Measurements from ENCODE around the gene C10orf71. TPM values are rescaled to one million over a fixed set of nuclear protein-coding genes. Genes with fewer than 3 reads are reported as not detected.

The C10orf71 gene
- total and polyA plus RNA-seq, 2 of the 8 experiments (the other 6 are each of a cell fraction or from before 2014, with no cell fraction given): not detected

DNA sequence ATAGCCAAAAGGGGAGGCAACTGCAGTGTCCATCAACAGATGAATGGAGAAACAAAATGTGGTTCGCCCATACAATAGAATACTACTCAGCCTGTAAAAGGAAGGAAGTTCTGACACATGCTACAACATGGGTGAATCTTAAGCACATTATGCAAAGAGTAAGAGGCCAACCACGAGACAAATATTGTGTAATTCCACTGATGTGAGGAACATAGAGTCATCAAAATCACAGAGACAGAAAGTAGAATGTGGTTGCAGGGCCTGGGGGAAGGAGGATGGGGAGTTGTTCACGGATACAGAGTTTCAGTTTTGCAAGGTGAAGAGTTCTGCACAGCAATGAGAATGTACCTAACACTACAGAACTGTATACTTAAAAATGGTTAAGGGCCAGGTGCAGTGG, 13.7 kb upstream of the C10orf71 start:
- no peak overlapping the region for H2AFZ ChIP-seq (ENCODE audit: low read length)
- no peak overlapping the region for H4K8ac ChIP-seq (ENCODE audit: extremely low read depth, insufficient read depth, low read length)
- ChIA-PET CTCF (ENCODE audit: partially characterized antibody) (no interaction called here), POLR2A (ENCODE audit: partially characterized antibody) (no interaction called here)
- no peak overlapping the region for H3K27ac ChIP-seq (ENCODE audit: low read depth, low read length)
- H3K9ac ChIP-seq (replicated peaks in 1 of 4; ENCODE audit: extremely low read depth in 1 of 4, low read depth in 3 of 4, low read length in 3 of 4): no peak overlapping the region
- H3K27me3 ChIP-seq (replicated peaks in 1 of 4; ENCODE audit: control insufficient read depth in 3 of 4, extremely low read depth in 1 of 4, insufficient read depth in 3 of 4, low read length in 3 of 4): no peaks in the 10 kb centered on the region
- H2AK5ac ChIP-seq (ENCODE audit: low read depth, low read length): no peak overlapping the region
- H2BK15ac ChIP-seq (ENCODE audit: low read length): no peak overlapping the region
- no peaks in the 10 kb centered on the region for H3K9me3 ChIP-seq (ENCODE audit: insufficient read depth in 2 of 2, low read depth in 1 of 2, low read length in 1 of 2)
- H4K91ac ChIP-seq (replicated peaks; ENCODE audit: insufficient read length, low read length): no peak overlapping the region
- no peak overlapping the region for H2BK20ac ChIP-seq (ENCODE audit: low read length)
- no peak for DNase-seq (ENCODE audit: low read depth in 1 of 2, low spot score in 2 of 2)
- no peaks in the 10 kb centered on the region; the same call in 1 of the 2 replicates for H3K79me1 ChIP-seq (ENCODE audit: low read depth, low read length)
- TF ChIP-seq MAFK (IDR thresholded peaks at IDR 0.05; ENCODE audit: low read depth, low read length) (no peak), NANOG (IDR thresholded peaks at IDR 0.05; ENCODE audit: insufficient read depth, low read depth, low read length, poor library complexity, severe bottlenecking) (no peak), JUN (IDR thresholded peaks at IDR 0.05; ENCODE audit: low read depth, low read length) (no peak), TAF7 (optimal IDR thresholded peaks at IDR 0.05; ENCODE audit: borderline replicate concordance, low read depth, low read length) (no peak), RXRA (IDR thresholded peaks at IDR 0.05; ENCODE audit: insufficient read depth, low read depth, low read length) (no peak), RBBP5 (IDR thresholded peaks at IDR 0.05; ENCODE audit: borderline replicate concordance, low read depth, low read length) (no peak), TEAD4 (IDR thresholded peaks at IDR 0.05; ENCODE audit: low read depth, low read length) (no peak), SAP30 (IDR thresholded peaks at IDR 0.05; ENCODE audit: insufficient read depth, insufficient replicate concordance, low read length) (no peak), BRCA1 (IDR thresholded peaks at IDR 0.05; ENCODE audit: low read depth, low read length) (no peak)
- TF ChIP-seq, protein P1, sequence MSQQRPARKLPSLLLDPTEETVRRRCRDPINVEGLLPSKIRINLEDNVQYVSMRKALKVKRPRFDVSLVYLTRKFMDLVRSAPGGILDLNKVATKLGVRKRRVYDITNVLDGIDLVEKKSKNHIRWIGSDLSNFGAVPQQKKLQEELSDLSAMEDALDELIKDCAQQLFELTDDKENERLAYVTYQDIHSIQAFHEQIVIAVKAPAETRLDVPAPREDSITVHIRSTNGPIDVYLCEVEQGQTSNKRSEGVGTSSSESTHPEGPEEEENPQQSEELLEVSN (IDR thresholded peaks at IDR 0.05): no peak
- TF ChIP-seq, protein P2, sequence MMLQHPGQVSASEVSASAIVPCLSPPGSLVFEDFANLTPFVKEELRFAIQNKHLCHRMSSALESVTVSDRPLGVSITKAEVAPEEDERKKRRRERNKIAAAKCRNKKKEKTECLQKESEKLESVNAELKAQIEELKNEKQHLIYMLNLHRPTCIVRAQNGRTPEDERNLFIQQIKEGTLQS (IDR thresholded peaks at IDR 0.05; ENCODE audit: insufficient read depth, low read depth, low read length): no peak
- H4K20me1 ChIP-seq (replicated peaks in 1 of 2; ENCODE audit: control insufficient read depth in 1 of 2, insufficient read depth in 2 of 2, low read length in 2 of 2): no peaks in the 10 kb centered on the region
- H4K5ac ChIP-seq (ENCODE audit: insufficient read length, low read depth, low read length): no peak overlapping the region
- FAIRE-seq: no peak
- H3K14ac ChIP-seq (ENCODE audit: insufficient read length): no peak overlapping the region
- no peak overlapping the region for H3K4ac ChIP-seq (replicated peaks; ENCODE audit: insufficient read length, low read depth, low read length)
- no peak overlapping the region for H2BK12ac ChIP-seq (ENCODE audit: low read depth, low read length)
- H3K79me2 ChIP-seq (ENCODE audit: control insufficient read depth in 1 of 2, insufficient read depth in 2 of 2, low read length in 2 of 2): no peaks in the 10 kb centered on the region
- H3K4me3 ChIP-seq (ENCODE audit: extremely low read depth in 1 of 4, insufficient read depth in 2 of 4, low read depth in 3 of 4, low read length in 4 of 4): no peak overlapping the region
- H3K56ac ChIP-seq (replicated peaks; ENCODE audit: insufficient read length, low read depth, low read length): no peak overlapping the region
- H3K4me1 ChIP-seq (replicated peaks in 1 of 4; ENCODE audit: control insufficient read depth in 3 of 4, insufficient read depth in 4 of 4, low read length in 3 of 4): no peaks in the 10 kb centered on the region; a peak in 1 of 7 replicates
- no peak overlapping the region for H2BK120ac ChIP-seq (replicated peaks; ENCODE audit: low read depth, low read length)
- no peak overlapping the region for H3K4me2 ChIP-seq (ENCODE audit: insufficient read depth in 1 of 2, low read depth in 2 of 2, low read length in 2 of 2)
- H3K18ac ChIP-seq (ENCODE audit: extremely low read depth, low read length): no peak overlapping the region
- H3K23ac ChIP-seq (ENCODE audit: insufficient read length): no peak overlapping the region
- 92% methylated on average over 3 of the region's 3 CpGs; no CpG with 5 or more reads in 1 of the 2 experiments for WGBS, 2 experiments (ENCODE audit: extremely low coverage in 1 of 2, insufficient coverage in 1 of 2, insufficient read length in 1 of 2, insufficient replicate concordance in 2 of 2, low coverage in 1 of 2, low lambda C conversion rate in 2 of 2, missing lambda C conversion rate in 1 of 2)
- H3K23me2 ChIP-seq (ENCODE audit: low read depth, low read length): no peaks in the 10 kb centered on the region; the same call in 1 of the 2 replicates
- H2BK5ac ChIP-seq (ENCODE audit: low read depth, low read length): no peak overlapping the region
- no peaks in the 10 kb centered on the region for H3K36me3 ChIP-seq (ENCODE audit: control insufficient read depth in 2 of 4, insufficient read depth in 4 of 4, low read length in 3 of 4)
